Measurements from ENCODE around the gene YIPF3.

GRCh38 chr6:43515808-43516207 lies 918 bp downstream of the YIPF3 start:
- TF ChIP-seq MAX (IDR thresholded peaks at IDR 0.05) (no peak), EP300 (IDR thresholded peaks at IDR 0.05; ENCODE audit: borderline replicate concordance) (no peak), TAF1 (IDR thresholded peaks at IDR 0.05; ENCODE audit: low read depth) (no peak), FOXM1 (IDR thresholded peaks at IDR 0.05; ENCODE audit: borderline replicate concordance, low read depth) (no peak), TEAD4 (IDR thresholded peaks at IDR 0.05) (no peak), RAD21 (IDR thresholded peaks at IDR 0.05; ENCODE audit: low read depth) (no peak), USF1 (IDR thresholded peaks at IDR 0.05) (no peak), REST (IDR thresholded peaks at IDR 0.05; ENCODE audit: low read depth) (no peak), YY1 (IDR thresholded peaks at IDR 0.05; ENCODE audit: low read depth) (no peak), ZBTB7A (IDR thresholded peaks at IDR 0.05; ENCODE audit: low read depth) (no peak), EGR1 (IDR thresholded peaks at IDR 0.05) (no peak), TCF12 (IDR thresholded peaks at IDR 0.05; ENCODE audit: low read depth) (no peak)
